Measurements from ENCODE around the gene SV2C. TPM values are rescaled to one million over a fixed set of nuclear protein-coding genes. Genes with fewer than 3 reads are reported as not detected.

Gene SV2C
- total and polyA plus RNA-seq, 4 experiments from 2014 or later = 0.02 TPM; not detected in 3

GRCh38 chr5:76400466-76400865, 317.3 kb downstream of the SV2C start:
- H3K27me3 Mint-ChIP-seq = no peaks in the 10 kb centered on the region
- Histone ChIP-seq H3K36me3 (ENCODE audit: insufficient read depth, low read length) (no peaks in the 10 kb centered on the region), H3K27ac (ENCODE audit: low read depth, low read length) (no peak overlapping the region), H3K4me3 (ENCODE audit: low read length in 2 of 2) (no peak overlapping the region), H3K27me3 (ENCODE audit: insufficient read depth, low read length) (no peaks in the 10 kb centered on the region), H3K4me1 (ENCODE audit: insufficient read depth, low read length) (peaks cover 30% of the 10 kb centered on the region), H3K9me3 (ENCODE audit: control insufficient read depth in 1 of 2, low read length in 2 of 2) (no peaks in the 10 kb centered on the region)
- H3K27ac Mint-ChIP-seq = peak overlapping the region in 5 of 7 donors; percentile 96 to 99 (median 98)
- peak overlapping the region in 2 of 8 donors; percentile 30 to 41 for H3K4me3 Mint-ChIP-seq
- ChIA-PET CTCF (ENCODE audit: partially characterized antibody) (interaction anchor here (3.0 to 13.0 kb wide), 4 partner anchors 11 to 182 kb away, joined by 17 to 140 read pairs (median 50); no protein-coding TSS in a partner anchor), POLR2A (ENCODE audit: partially characterized antibody) (interaction anchor here (2.5 to 7.4 kb wide), 6 partner anchors 10 to 147 kb away, joined by 9 to 248 read pairs (median 98); no protein-coding TSS in a partner anchor)
- H3K9me3 Mint-ChIP-seq = peaks cover 0 to 3% (median 0%) of the 10 kb centered on the region in 8 donors
- peaks cover 26 to 47% (median 31%) of the 10 kb centered on the region in 4 donors for H3K4me1 Mint-ChIP-seq
- DNase-seq = no peak
- intact Hi-C loops (cut with micrococcal nuclease) = loop anchor here (5.0 to 10.0 kb wide), 5 partner anchors 52 to 374 kb away; no protein-coding TSS in a partner anchor
- peaks cover 0 to 20% of the 10 kb centered on the region in 2 donors for H3K36me3 Mint-ChIP-seq

GRCh38 chr5:76401801-76402250, 318.6 kb downstream of the SV2C start:
- CTCF ChIA-PET (ENCODE audit: partially characterized antibody) = interaction anchor here (0.9 to 13.0 kb wide), 18 partner anchors 8 to 226 kb away, joined by 3 to 140 read pairs (median 10); no protein-coding TSS in a partner anchor

GRCh38 chr5:76402251-76402885, 319.2 kb downstream of the SV2C start:
- POLR2A ChIA-PET (ENCODE audit: partially characterized antibody) = interaction anchor here (0.8 to 7.4 kb wide), 29 partner anchors 12 to 1467 kb away, joined by 3 to 248 read pairs (median 5); partner anchors contain the start of genes CERT1 and POLK
- H3K27ac Mint-ChIP-seq = peak overlapping the region; percentile 96 to 99 (median 98)
- H3K4me3 ChIP-seq (ENCODE audit: low read length in 2 of 2) = peak overlapping the region; percentile 68 to 82
- H3K36me3 Mint-ChIP-seq = peaks cover 0 to 25% of the 10 kb centered on the region in 2 donors
- CTCF ChIA-PET (ENCODE audit: partially characterized antibody) = interaction anchor here (0.9 to 13.0 kb wide), 25 partner anchors 8 to 238 kb away, joined by 3 to 140 read pairs (median 7); no protein-coding TSS in a partner anchor
- no peaks in the 10 kb centered on the region for H3K36me3 ChIP-seq (ENCODE audit: insufficient read depth, low read length)
- H3K9me3 ChIP-seq (ENCODE audit: control insufficient read depth in 1 of 2, low read length in 2 of 2) = no peaks in the 10 kb centered on the region
- no peaks in the 10 kb centered on the region for H3K27me3 ChIP-seq (ENCODE audit: insufficient read depth, low read length)
- peaks cover 0 to 3% (median 0%) of the 10 kb centered on the region in 8 donors for H3K9me3 Mint-ChIP-seq
- peak overlapping the region; percentile 88 to 98 (median 96) for H3K4me3 Mint-ChIP-seq
- peak overlapping the region; percentile 93 for H3K27ac ChIP-seq (ENCODE audit: low read depth, low read length)
- H3K27me3 Mint-ChIP-seq = no peaks in the 10 kb centered on the region
- peak in 2 of 5 donors; percentile 83 to 95 for DNase-seq
- intact Hi-C loops (cut with micrococcal nuclease) = loop anchor here (1.0 to 10.0 kb wide), 8 partner anchors 50 to 892 kb away; partner anchors contain the start of genes CERT1, POC5 and POLK
- H3K4me1 Mint-ChIP-seq = peaks cover 38 to 65% (median 47%) of the 10 kb centered on the region in 4 donors
- H3K4me1 ChIP-seq (ENCODE audit: insufficient read depth, low read length) = peaks cover 48% of the 10 kb centered on the region

More at GRCh38 chr5:76401801-76402250, 318.6 kb downstream of the SV2C start:
- POLR2A ChIA-PET (ENCODE audit: partially characterized antibody) = interaction anchor here (0.8 to 7.4 kb wide), 21 partner anchors 12 to 890 kb away, joined by 3 to 248 read pairs (median 7); partner anchors contain the start of genes CERT1 and POLK
- Histone ChIP-seq H3K4me1 (ENCODE audit: insufficient read depth, low read length) (peaks cover 43% of the 10 kb centered on the region), H3K9me3 (ENCODE audit: control insufficient read depth in 1 of 2, low read length in 2 of 2) (no peaks in the 10 kb centered on the region), H3K27ac (ENCODE audit: low read depth, low read length) (peak overlapping the region; percentile 93), H3K36me3 (ENCODE audit: insufficient read depth, low read length) (no peaks in the 10 kb centered on the region), H3K27me3 (ENCODE audit: insufficient read depth, low read length) (no peaks in the 10 kb centered on the region), H3K4me3 (ENCODE audit: low read length in 2 of 2) (peak overlapping the region; percentile 68 to 76)
- peaks cover 0 to 3% (median 0%) of the 10 kb centered on the region in 8 donors for H3K9me3 Mint-ChIP-seq
- intact Hi-C loops (cut with micrococcal nuclease) = loop anchor here (1.0 to 10.0 kb wide), 8 partner anchors 50 to 891 kb away; partner anchors contain the start of genes CERT1, POC5 and POLK
- H3K4me3 Mint-ChIP-seq = peak overlapping the region; percentile 88 to 98 (median 96)
- H3K27ac Mint-ChIP-seq = peak overlapping the region; percentile 96 to 99 (median 98)
- peaks cover 0 to 25% of the 10 kb centered on the region in 2 donors for H3K36me3 Mint-ChIP-seq
- peak; percentile 27 to 77 (median 46) for DNase-seq
- peaks cover 32 to 59% (median 42%) of the 10 kb centered on the region in 4 donors for H3K4me1 Mint-ChIP-seq
- H3K27me3 Mint-ChIP-seq = no peaks in the 10 kb centered on the region

- CTCF ChIA-PET (ENCODE audit: partially characterized antibody) = interaction anchor here (0.7 to 13.0 kb wide), 40 partner anchors 9 to 237 kb away, joined by 3 to 140 read pairs (median 4); no protein-coding TSS in a partner anchor
- H3K4me3 ChIP-seq (ENCODE audit: low read length in 2 of 2) = peak within 1 kb of the TSS; percentile 68 to 82
- H3K27me3 ChIP-seq (ENCODE audit: insufficient read depth, low read length) = no peaks in the 10 kb centered on the region
- DNase-seq = peak; percentile 91 to 96 (median 94)
- peaks cover 56% of the 10 kb centered on the region for H3K4me1 ChIP-seq (ENCODE audit: insufficient read depth, low read length)
- peaks cover 45 to 72% (median 54%) of the 10 kb centered on the region in 4 donors for H3K4me1 Mint-ChIP-seq
- peaks cover 0 to 3% (median 0%) of the 10 kb centered on the region in 8 donors for H3K9me3 Mint-ChIP-seq
- no peaks in the 10 kb centered on the region for H3K27me3 Mint-ChIP-seq
- H3K27ac Mint-ChIP-seq = peak within 1 kb of the TSS; percentile 96 to 99 (median 98)
- peaks cover 0 to 25% of the 10 kb centered on the region in 2 donors for H3K36me3 Mint-ChIP-seq
- no peaks in the 10 kb centered on the region for H3K36me3 ChIP-seq (ENCODE audit: insufficient read depth, low read length)
- peak within 1 kb of the TSS; percentile 93 for H3K27ac ChIP-seq (ENCODE audit: low read depth, low read length)
- intact Hi-C loops (cut with micrococcal nuclease) = loop anchor here (1.0 to 10.0 kb wide), 10 partner anchors 49 to 892 kb away; partner anchors contain the start of genes CERT1, POC5 and POLK
- H3K9me3 ChIP-seq (ENCODE audit: control insufficient read depth in 1 of 2, low read length in 2 of 2) = no peaks in the 10 kb centered on the region
- POLR2A ChIA-PET (ENCODE audit: partially characterized antibody) = interaction anchor here (0.6 to 7.4 kb wide), 51 partner anchors 12 to 1636 kb away, joined by 3 to 248 read pairs (median 4); partner anchors contain the start of genes AGGF1, CERT1, GFM2 and NSA2
- peak within 1 kb of the TSS; percentile 95 to 98 (median 97) for H3K4me3 Mint-ChIP-seq
These were observed 319.9 kb downstream of the SV2C start, which contains the start of gene IQGAP2 for GRCh38 chr5:76402886-76403765. Gene IQGAP2 (plus strand): TSS chr5:76403285. CDS start chr5:76403546, 261 bp downstream.

All from CD4-positive, alpha-beta memory T cell (primary cell).